HepG2 (cell line): ENCODE results near the gene NECAP2. TPM values are rescaled to one million over a fixed set of nuclear protein-coding genes. Genes with fewer than 3 reads are reported as not detected.

Experiments
- AHR ChIP-seq: IDR thresholded peaks from 2 replicates; pipeline ENCODE4 v1.6.1; 2018; ENCODE audit warnings: missing genetic modification reagents, missing compliant biosample characterization
- ARHGAP35 ChIP-seq: sonication (generic); formaldehyde crosslinking; IDR thresholded peaks from 2 replicates; pipeline ENCODE4 v1.9.0; 2022; ENCODE audit warnings: mild to moderate bottlenecking, inconsistent platforms, moderate library complexity, missing genetic modification reagents, borderline replicate concordance
- ESRRA ChIP-seq: sonication (generic); formaldehyde crosslinking; IDR thresholded peaks from 2 replicates; pipeline ENCODE4 v1.5.1; 2020; ENCODE audit warnings: mild to moderate bottlenecking, low read depth, missing genetic modification reagents
- ETV5 ChIP-seq: IDR thresholded peaks from 2 replicates; pipeline ENCODE4 v1.6.1; 2018; ENCODE audit warnings: missing biosample characterization, missing genetic modification reagents, inconsistent platforms, borderline replicate concordance
- GABPA ChIP-seq, 2 experiments: IDR thresholded peaks; 2 replicates each; pipeline ENCODE4 v1.6.1; 2011 to 2016; ENCODE audit warnings: low read depth in 2 of 2, low read length in 1 of 2, missing biosample characterization in 1 of 2, missing genetic modification characterization in 1 of 2
- GTF2F1 ChIP-seq: fragments of 150-350 bp; IDR thresholded peaks from 2 replicates; pipeline ENCODE4 v1.6.1; 2014; ENCODE audit warnings: low read length
- HOXA5 ChIP-seq: sonication (generic); formaldehyde crosslinking; IDR thresholded peaks from 2 replicates; pipeline ENCODE4 v1.4.0; 2020; ENCODE audit warnings: missing genetic modification reagents
- KLF9 ChIP-seq: IDR thresholded peaks from 2 replicates; pipeline ENCODE4 v1.6.1; 2016; ENCODE audit warnings: low read depth
- MTA1 ChIP-seq: sonication (generic); formaldehyde crosslinking; IDR thresholded peaks from 2 replicates; pipeline ENCODE4 v1.4.0; 2020; ENCODE audit warnings: missing genetic modification reagents, mild to moderate bottlenecking, borderline replicate concordance
- MTF1 ChIP-seq: sonication (generic); formaldehyde crosslinking; IDR thresholded peaks from 2 replicates; pipeline ENCODE4 v1.5.0; 2020; ENCODE audit warnings: missing genetic modification reagents
- ONECUT2 ChIP-seq: sonication (generic); formaldehyde crosslinking; IDR thresholded peaks from 2 replicates; pipeline ENCODE4 v1.4.0; 2020; ENCODE audit warnings: missing genetic modification reagents
- PHB2 ChIP-seq: fragments of 450-650 bp; IDR thresholded peaks from 2 replicates; pipeline ENCODE4 v1.6.1; 2018; ENCODE audit not compliant: partially characterized antibody
- RBFOX2 ChIP-seq: fragments of 200-400 bp; formaldehyde crosslinking; IDR thresholded peaks from 2 replicates; pipeline ENCODE4 v1.6.1; 2017; ENCODE audit warnings: low read depth, mild to moderate bottlenecking, low read length
- ZBTB1 ChIP-seq: sonication (generic); formaldehyde crosslinking; IDR thresholded peaks from 2 replicates; pipeline ENCODE4 v1.4.0; 2020; ENCODE audit warnings: missing genetic modification reagents, borderline replicate concordance
- ZNF484 ChIP-seq: sonication (generic); formaldehyde crosslinking; IDR thresholded peaks from 2 replicates; pipeline ENCODE4 v1.5.1; 2020; ENCODE audit warnings: mild to moderate bottlenecking, low read depth, missing genetic modification reagents, borderline replicate concordance
- ZNF569 ChIP-seq: sonication (generic); formaldehyde crosslinking; IDR thresholded peaks from 2 replicates; pipeline ENCODE4 v1.5.0; 2020; ENCODE audit warnings: mild to moderate bottlenecking, missing genetic modification reagents, moderate library complexity, borderline replicate concordance
- ZNF703 ChIP-seq: sonication (generic); formaldehyde crosslinking; IDR thresholded peaks from 2 replicates; pipeline ENCODE4 v1.5.1; 2020; ENCODE audit warnings: missing genetic modification reagents, mild to moderate bottlenecking, moderate library complexity, borderline replicate concordance
- ZNF761 ChIP-seq: sonication (generic); formaldehyde crosslinking; conservative IDR thresholded peaks from 2 replicates; pipeline ENCODE4 v1.4.0; 2020; ENCODE audit warnings: mild to moderate bottlenecking, missing genetic modification reagents
- ZNF781 ChIP-seq: sonication (generic); formaldehyde crosslinking; IDR thresholded peaks from 2 replicates; pipeline ENCODE4 v1.5.1; 2020; ENCODE audit warnings: borderline replicate concordance, mild to moderate bottlenecking, missing genetic modification reagents; ENCODE audit errors: not compliant biosample characterization
- polyA plus RNA-seq, 8 experiments: library from polyadenylated mRNA; depleted of rRNA in 3 of 8; stranded (reverse) in 7 of 8; unstranded in 1 of 8; fragments of >200 nt; fragmentation: Illumina TruSeq in 4 of 8; extraction: Trizol in 4 of 8; gene quantifications; 2 replicates each; pipeline versions ENCODE4 v1.2.1 to v1.2.3, GENCODE V29; 2011 to 2016; ENCODE audit warnings: low read depth in 4 of 8, missing spikeins in 1 of 8, mixed read lengths in 1 of 8; ENCODE audit not compliant: insufficient read depth in 1 of 8
- total RNA-seq, 5 experiments: library from RNA; depleted of rRNA; stranded (reverse); fragments of >200 nt; fragmentation: Illumina TruSeq; extraction: Trizol; gene quantifications; 2 replicates each; pipeline ENCODE4 v1.2.3, GENCODE V29; 2016; ENCODE audit warnings: low read depth in 1 of 5
- TF ChIP-seq, protein P1 (sequence below): sonication (generic); formaldehyde crosslinking; IDR thresholded peaks from 2 replicates; pipeline ENCODE4 v1.4.0; 2020; ENCODE audit warnings: mild to moderate bottlenecking, missing genetic modification reagents
- TF ChIP-seq, protein P2 (sequence below): sonication (generic); formaldehyde crosslinking; IDR thresholded peaks from 2 replicates; pipeline ENCODE4 v1.4.0; 2020; ENCODE audit warnings: mild to moderate bottlenecking, missing genetic modification reagents
- TF ChIP-seq, protein P3 (sequence below): sonication (generic); formaldehyde crosslinking; IDR thresholded peaks from 2 replicates; pipeline ENCODE4 v1.8.1; 2023; ENCODE audit warnings: mild to moderate bottlenecking, moderate library complexity, missing genetic modification reagents
- TF ChIP-seq, protein P4 (sequence below): IDR thresholded peaks from 2 replicates; pipeline ENCODE4 v1.6.1; 2016; ENCODE audit warnings: mild to moderate bottlenecking, missing biosample characterization, missing genetic modification reagents

The NECAP2 gene
- total and polyA plus RNA-seq, 2 of the 13 experiments (the other 11 are each of a cell fraction or from before 2014, with no cell fraction given): 38.5 to 52.3 TPM

DNA sequence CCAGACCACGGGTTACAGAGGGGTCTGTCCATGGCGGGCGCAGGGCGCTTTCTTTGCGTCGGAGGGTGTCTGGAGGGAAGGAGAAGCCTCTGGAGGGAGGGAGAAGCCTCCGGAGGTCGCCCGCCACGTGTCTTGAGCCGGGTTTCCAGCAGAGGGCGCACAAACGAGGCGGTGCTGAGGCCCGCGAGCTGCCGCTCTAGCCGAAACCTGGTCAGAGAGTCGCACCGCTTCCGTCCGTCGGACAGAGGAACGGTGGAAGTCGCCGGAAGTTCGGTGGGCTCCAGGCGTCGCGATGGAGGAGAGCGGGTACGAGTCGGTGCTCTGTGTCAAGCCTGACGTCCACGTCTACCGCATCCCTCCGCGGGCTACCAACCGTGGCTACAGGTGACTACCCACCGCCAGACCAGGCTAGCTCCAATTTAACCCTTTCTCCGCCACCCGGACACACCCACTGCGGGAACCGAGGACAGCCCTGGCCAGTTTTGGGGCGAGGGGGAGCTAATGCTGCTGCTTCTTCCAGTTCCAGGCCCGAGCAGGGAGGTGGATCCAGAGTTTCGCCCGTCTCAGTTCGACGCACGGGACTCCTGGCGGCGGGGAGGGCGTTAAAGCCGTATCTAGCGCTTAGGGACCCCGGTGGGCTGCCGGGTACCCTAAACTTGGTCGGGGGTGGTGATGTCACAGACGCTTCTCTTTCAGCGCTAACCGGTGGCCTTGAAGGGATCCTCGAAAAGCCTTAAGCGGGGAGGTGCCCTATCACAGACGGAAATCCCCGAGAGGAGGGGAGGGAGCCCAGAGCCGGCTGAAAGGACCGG is at the start of gene NECAP2 (continued):
- TF ChIP-seq GTF2F1: no peak
- TF ChIP-seq, protein P1, sequence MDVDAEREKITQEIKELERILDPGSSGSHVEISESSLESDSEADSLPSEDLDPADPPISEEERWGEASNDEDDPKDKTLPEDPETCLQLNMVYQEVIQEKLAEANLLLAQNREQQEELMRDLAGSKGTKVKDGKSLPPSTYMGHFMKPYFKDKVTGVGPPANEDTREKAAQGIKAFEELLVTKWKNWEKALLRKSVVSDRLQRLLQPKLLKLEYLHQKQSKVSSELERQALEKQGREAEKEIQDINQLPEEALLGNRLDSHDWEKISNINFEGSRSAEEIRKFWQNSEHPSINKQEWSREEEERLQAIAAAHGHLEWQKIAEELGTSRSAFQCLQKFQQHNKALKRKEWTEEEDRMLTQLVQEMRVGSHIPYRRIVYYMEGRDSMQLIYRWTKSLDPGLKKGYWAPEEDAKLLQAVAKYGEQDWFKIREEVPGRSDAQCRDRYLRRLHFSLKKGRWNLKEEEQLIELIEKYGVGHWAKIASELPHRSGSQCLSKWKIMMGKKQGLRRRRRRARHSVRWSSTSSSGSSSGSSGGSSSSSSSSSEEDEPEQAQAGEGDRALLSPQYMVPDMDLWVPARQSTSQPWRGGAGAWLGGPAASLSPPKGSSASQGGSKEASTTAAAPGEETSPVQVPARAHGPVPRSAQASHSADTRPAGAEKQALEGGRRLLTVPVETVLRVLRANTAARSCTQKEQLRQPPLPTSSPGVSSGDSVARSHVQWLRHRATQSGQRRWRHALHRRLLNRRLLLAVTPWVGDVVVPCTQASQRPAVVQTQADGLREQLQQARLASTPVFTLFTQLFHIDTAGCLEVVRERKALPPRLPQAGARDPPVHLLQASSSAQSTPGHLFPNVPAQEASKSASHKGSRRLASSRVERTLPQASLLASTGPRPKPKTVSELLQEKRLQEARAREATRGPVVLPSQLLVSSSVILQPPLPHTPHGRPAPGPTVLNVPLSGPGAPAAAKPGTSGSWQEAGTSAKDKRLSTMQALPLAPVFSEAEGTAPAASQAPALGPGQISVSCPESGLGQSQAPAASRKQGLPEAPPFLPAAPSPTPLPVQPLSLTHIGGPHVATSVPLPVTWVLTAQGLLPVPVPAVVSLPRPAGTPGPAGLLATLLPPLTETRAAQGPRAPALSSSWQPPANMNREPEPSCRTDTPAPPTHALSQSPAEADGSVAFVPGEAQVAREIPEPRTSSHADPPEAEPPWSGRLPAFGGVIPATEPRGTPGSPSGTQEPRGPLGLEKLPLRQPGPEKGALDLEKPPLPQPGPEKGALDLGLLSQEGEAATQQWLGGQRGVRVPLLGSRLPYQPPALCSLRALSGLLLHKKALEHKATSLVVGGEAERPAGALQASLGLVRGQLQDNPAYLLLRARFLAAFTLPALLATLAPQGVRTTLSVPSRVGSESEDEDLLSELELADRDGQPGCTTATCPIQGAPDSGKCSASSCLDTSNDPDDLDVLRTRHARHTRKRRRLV: peak; percentile 96
- peak; percentile 92 for TF ChIP-seq HOXA5 (CRISPR knock-in tag)
- TF ChIP-seq, protein P2, sequence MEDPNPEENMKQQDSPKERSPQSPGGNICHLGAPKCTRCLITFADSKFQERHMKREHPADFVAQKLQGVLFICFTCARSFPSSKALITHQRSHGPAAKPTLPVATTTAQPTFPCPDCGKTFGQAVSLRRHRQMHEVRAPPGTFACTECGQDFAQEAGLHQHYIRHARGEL: no peak
- no peak for TF ChIP-seq ZBTB1 (CRISPR knock-in tag)
- 0 out of 2 replicates have a peak, but pooled peaks have one; percentile 73 for TF ChIP-seq ZNF484 (CRISPR knock-in tag)
- peak; percentile 93 for TF ChIP-seq ETV5 (CRISPR knock-in tag)
- TF ChIP-seq ZNF569 (CRISPR knock-in tag): no peak
- peak; percentile 92 for TF ChIP-seq KLF9 (CRISPR knock-in tag)
- TF ChIP-seq, protein P3, sequence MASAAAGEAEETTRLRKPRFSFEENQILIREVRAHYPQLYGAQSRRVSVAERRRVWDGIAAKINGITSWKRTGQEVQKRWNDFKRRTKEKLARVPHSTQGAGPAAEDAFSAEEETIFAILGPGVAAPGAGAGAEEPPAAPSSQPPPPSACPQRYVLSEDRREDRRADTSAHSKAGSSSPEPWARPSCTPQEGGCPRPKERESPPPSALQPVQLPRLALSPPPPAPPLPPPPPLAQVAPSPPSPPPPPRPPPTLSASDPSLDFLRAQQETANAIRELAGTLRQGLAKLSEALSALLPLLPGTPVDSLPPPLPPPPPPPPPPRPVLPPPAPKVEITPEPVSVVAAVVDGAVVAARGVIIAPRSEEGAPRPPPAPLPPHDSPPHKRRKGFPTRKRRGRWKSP: peak; percentile 60; the same call in 1 of the 2 replicates
- no peak for TF ChIP-seq ZNF781 (CRISPR knock-in tag)
- peak; percentile 94 for TF ChIP-seq GABPA (IDR thresholded peaks at IDR 0.05; ENCODE audit: low read depth, low read length)
- TF ChIP-seq GABPA (CRISPR knock-in tag; IDR thresholded peaks at IDR 0.05; ENCODE audit: low read depth): peak; percentile 97
- TF ChIP-seq ESRRA (CRISPR knock-in tag): peak; percentile 70
- 0 out of 2 replicates have a peak, but pooled peaks have one; percentile 6 for TF ChIP-seq ARHGAP35 (CRISPR knock-in tag)
- no peak for TF ChIP-seq PHB2
- TF ChIP-seq ZNF761 (CRISPR knock-in tag): peak; percentile 60; the same call in 1 of the 2 replicates
- TF ChIP-seq, protein P4, sequence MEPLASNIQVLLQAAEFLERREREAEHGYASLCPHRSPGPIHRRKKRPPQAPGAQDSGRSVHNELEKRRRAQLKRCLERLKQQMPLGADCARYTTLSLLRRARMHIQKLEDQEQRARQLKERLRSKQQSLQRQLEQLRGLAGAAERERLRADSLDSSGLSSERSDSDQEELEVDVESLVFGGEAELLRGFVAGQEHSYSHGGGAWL (CRISPR knock-in tag): peak; percentile 68; the same call in 1 of the 2 replicates
- no peak for TF ChIP-seq ONECUT2 (CRISPR knock-in tag)
- TF ChIP-seq RBFOX2: peak; percentile 88
- TF ChIP-seq MTF1 (CRISPR knock-in tag): no peak; the same call in 1 of the 2 replicates
- TF ChIP-seq MTA1: peak; percentile 86; the same call in 1 of the 2 replicates
- TF ChIP-seq ZNF703 (CRISPR knock-in tag): no peak; the same call in 1 of the 2 replicates
- TF ChIP-seq AHR: no peak; the same call in 1 of the 2 replicates
